ENCODE data around the gene SEC24D.

Gene SEC24D

DNA sequence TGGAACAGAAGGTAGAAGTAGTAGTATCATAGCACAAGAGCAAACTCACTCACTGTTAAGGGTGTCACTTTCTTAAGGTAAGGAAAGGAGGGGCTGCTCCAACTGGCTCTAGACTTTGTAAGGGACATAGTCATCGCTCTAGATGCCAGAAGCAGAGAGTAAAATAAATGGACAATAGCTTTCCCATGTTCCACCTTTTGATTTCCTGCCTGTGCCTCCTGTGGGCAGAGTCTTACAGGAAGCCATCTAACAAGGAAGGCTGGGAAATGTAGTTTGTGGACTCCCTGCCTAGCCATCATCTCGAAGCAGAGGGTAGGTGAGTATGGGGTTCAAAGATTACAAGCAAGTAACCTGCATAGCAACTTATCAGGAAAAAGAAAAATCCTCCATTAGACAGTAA lies 152.4 kb downstream of the SEC24D start:
- Histone ChIP-seq H3K4me3 (ENCODE audit: low read length) (no peak overlapping the region), H3K9me3 (ENCODE audit: control insufficient read depth, insufficient read depth, low read length) (no peaks in the 10 kb centered on the region), H3K27ac (ENCODE audit: low read length) (no peak overlapping the region), H3K4me1 (ENCODE audit: control insufficient read depth, insufficient read depth, low read length) (no peaks in the 10 kb centered on the region), H3K27me3 (ENCODE audit: control insufficient read depth, insufficient read depth, low read length) (no peaks in the 10 kb centered on the region), H3K36me3 (ENCODE audit: control insufficient read depth, insufficient read depth, low read length) (no peaks in the 10 kb centered on the region)
- no CpG with 5 or more reads among the region's 2 CpGs for WGBS (ENCODE audit: insufficient coverage, insufficient read length)
- no peak for DNase-seq (ENCODE audit: low read depth, low spot score)

GRCh38 chr4:118682928-118683327 lies 153.0 kb downstream of the SEC24D start:
- no peak overlapping the region for H3K27ac ChIP-seq (ENCODE audit: low read length)
- H3K4me1 ChIP-seq (ENCODE audit: control insufficient read depth, insufficient read depth, low read length): no peaks in the 10 kb centered on the region
- DNase-seq (ENCODE audit: low read depth, low spot score): no peak
- no CpG with 5 or more reads among the region's 1 CpG for WGBS (ENCODE audit: insufficient coverage, insufficient read length)
- H3K36me3 ChIP-seq (ENCODE audit: control insufficient read depth, insufficient read depth, low read length): no peaks in the 10 kb centered on the region
- H3K9me3 ChIP-seq (ENCODE audit: control insufficient read depth, insufficient read depth, low read length): no peaks in the 10 kb centered on the region
- H3K27me3 ChIP-seq (ENCODE audit: control insufficient read depth, insufficient read depth, low read length): no peaks in the 10 kb centered on the region
- no peak overlapping the region for H3K4me3 ChIP-seq (ENCODE audit: low read length)

- Histone ChIP-seq H3K4me3 (ENCODE audit: low read length) (no peak overlapping the region), H3K27me3 (ENCODE audit: control insufficient read depth, insufficient read depth, low read length) (no peaks in the 10 kb centered on the region), H3K27ac (ENCODE audit: low read length) (no peak overlapping the region), H3K9me3 (ENCODE audit: control insufficient read depth, insufficient read depth, low read length) (no peaks in the 10 kb centered on the region), H3K36me3 (ENCODE audit: control insufficient read depth, insufficient read depth, low read length) (no peaks in the 10 kb centered on the region), H3K4me1 (ENCODE audit: control insufficient read depth, insufficient read depth, low read length) (no peaks in the 10 kb centered on the region)
- no CpG with 5 or more reads among the region's 1 CpG for WGBS (ENCODE audit: insufficient coverage, insufficient read length)
- no peak for DNase-seq (ENCODE audit: low read depth, low spot score)
Observed at GRCh38 chr4:118680808-118681207, 155.1 kb downstream of the SEC24D start.

DNA sequence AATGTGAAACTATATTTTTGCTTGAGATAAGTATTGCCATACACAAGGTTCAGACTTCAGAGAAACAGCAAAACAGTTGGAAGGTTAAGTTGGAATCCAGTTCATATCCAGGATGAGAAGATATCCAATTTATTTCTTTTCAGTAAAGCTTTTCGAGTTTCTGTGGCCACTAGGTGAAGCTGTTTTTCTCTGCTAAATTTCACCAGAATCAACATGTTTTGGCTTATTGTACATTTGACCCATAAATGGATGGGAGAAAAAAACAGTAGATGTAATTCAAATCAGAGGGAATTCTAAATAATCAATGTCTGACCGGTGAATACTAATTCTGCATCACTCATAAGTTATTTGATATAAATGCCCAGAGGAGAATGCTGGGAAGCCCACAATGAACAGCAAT lies 159.8 kb downstream of the SEC24D start:
- H3K36me3 ChIP-seq (ENCODE audit: control insufficient read depth, insufficient read depth, low read length): no peaks in the 10 kb centered on the region
- no peaks in the 10 kb centered on the region for H3K4me1 ChIP-seq (ENCODE audit: control insufficient read depth, insufficient read depth, low read length)
- WGBS (ENCODE audit: insufficient coverage, insufficient read length): no CpG with 5 or more reads among the region's 2 CpGs
- no peak overlapping the region for H3K4me3 ChIP-seq (ENCODE audit: low read length)
- H3K27me3 ChIP-seq (ENCODE audit: control insufficient read depth, insufficient read depth, low read length): no peaks in the 10 kb centered on the region
- H3K9me3 ChIP-seq (ENCODE audit: control insufficient read depth, insufficient read depth, low read length): no peaks in the 10 kb centered on the region
- no peak overlapping the region for H3K27ac ChIP-seq (ENCODE audit: low read length)
- no peak for DNase-seq (ENCODE audit: low read depth, low spot score)
